WTC11 (cell line): ENCODE measurements around the gene UGT1A1. TPM values are rescaled to one million over a fixed set of nuclear protein-coding genes. Genes with fewer than 3 reads are reported as not detected.

ENCODE experiments used
- ATAC-seq: fragments of 200-7000 bp; cut with Tn5 transposase; 2 replicates; pipeline ENCODE4 v1.10.0; 2021; ENCODE audit warnings: mild to moderate bottlenecking, moderate library complexity
- CTCF ChIA-PET: fragments of 300-600 bp; sonication (Branson Sonifier 250); formaldehyde crosslinking; loops from one replicate; lab custom pipeline; 2021; ENCODE audit warnings: antibody characterized with exemption; lab: Charles Lee
- POLR2A ChIA-PET: fragments of 350-600 bp; sonication (Branson Sonifier 250); formaldehyde crosslinking; loops from one replicate; lab custom pipeline; 2021; ENCODE audit warnings: antibody characterized with exemption; lab: Charles Lee
- DNase-seq: peaks from one replicate; pipeline ENCODE4 v3.0.0; 2021; ENCODE audit warnings: low spot score
- H3K27ac Mint-ChIP-seq: 2 replicates; pipeline ENCODE4 v1.8.0; 2021; ENCODE audit warnings: mixed read lengths
- H3K27me3 Mint-ChIP-seq: 2 replicates; pipeline ENCODE4 v1.8.0; 2021; ENCODE audit warnings: low read depth, mild to moderate bottlenecking, moderate library complexity, mixed read lengths
- H3K36me3 Mint-ChIP-seq: 2 replicates; pipeline ENCODE4 v1.8.0; 2021; ENCODE audit warnings: mixed read lengths
- H3K4me1 Mint-ChIP-seq: 2 replicates; pipeline ENCODE4 v1.8.0; 2022; ENCODE audit warnings: mixed read lengths
- H3K4me3 Mint-ChIP-seq: 2 replicates; pipeline ENCODE4 v1.8.0; 2021; ENCODE audit warnings: mild to moderate bottlenecking, moderate library complexity, mixed read lengths
- H3K9me3 Mint-ChIP-seq: 2 replicates; pipeline ENCODE4 v1.8.0; 2021; ENCODE audit warnings: mixed read lengths
- CBFB ChIP-seq: sonication (generic); formaldehyde crosslinking; IDR thresholded peaks from 2 replicates; pipeline ENCODE4 v1.8.1; 2022; ENCODE audit warnings: mild to moderate bottlenecking, low read depth, missing genetic modification reagents
- ELF4 ChIP-seq: sonication (generic); formaldehyde crosslinking; IDR thresholded peaks from 2 replicates; pipeline ENCODE4 v1.8.1; 2022; ENCODE audit warnings: low read depth, mild to moderate bottlenecking, moderate library complexity, missing genetic modification reagents
- ESRRA ChIP-seq: sonication (generic); formaldehyde crosslinking; IDR thresholded peaks from 2 replicates; pipeline ENCODE4 v1.8.1; 2022; ENCODE audit warnings: mild to moderate bottlenecking, missing genetic modification reagents, borderline replicate concordance
- GABPB1 ChIP-seq: sonication (generic); formaldehyde crosslinking; IDR thresholded peaks from 2 replicates; pipeline ENCODE4 v1.8.1; 2023; ENCODE audit warnings: mild to moderate bottlenecking, missing genetic modification reagents
- MXD4 ChIP-seq: fragments of 250-450 bp; sonication (Bioruptor Pico); IDR thresholded peaks from 2 replicates; pipeline ENCODE4 v1.8.0; 2021; ENCODE audit warnings: mild to moderate bottlenecking, moderate library complexity, borderline replicate concordance
- NFATC4 ChIP-seq: fragments of 250-450 bp; sonication (Bioruptor Pico); IDR thresholded peaks from 2 replicates; pipeline ENCODE4 v1.9.0; 2021; ENCODE audit warnings: mild to moderate bottlenecking
- NFYB ChIP-seq: sonication (generic); formaldehyde crosslinking; conservative IDR thresholded peaks from 2 replicates; pipeline ENCODE4 v1.8.0; 2022; ENCODE audit warnings: low read depth, missing genetic modification reagents
- NR1H2 ChIP-seq: sonication (generic); formaldehyde crosslinking; IDR thresholded peaks from 2 replicates; pipeline ENCODE4 v1.9.0; 2021; ENCODE audit warnings: mild to moderate bottlenecking, moderate library complexity, missing genetic modification reagents
- NR2C2 ChIP-seq: sonication (generic); formaldehyde crosslinking; IDR thresholded peaks from 2 replicates; pipeline ENCODE4 v1.8.0; 2022; ENCODE audit warnings: mild to moderate bottlenecking, missing genetic modification reagents
- NR3C1 ChIP-seq: sonication (generic); formaldehyde crosslinking; conservative IDR thresholded peaks from 2 replicates; pipeline ENCODE4 v1.8.1; 2023; ENCODE audit warnings: low read depth, mild to moderate bottlenecking, missing genetic modification reagents
- PREB ChIP-seq: sonication (generic); formaldehyde crosslinking; IDR thresholded peaks from 2 replicates; pipeline ENCODE4 v1.8.1; 2022; ENCODE audit warnings: mild to moderate bottlenecking, missing genetic modification reagents, moderate library complexity, borderline replicate concordance
- RORB ChIP-seq: fragments of 250-450 bp; sonication (Bioruptor Pico); IDR thresholded peaks from 2 replicates; pipeline ENCODE4 v1.9.0; 2021; ENCODE audit warnings: mild to moderate bottlenecking
- TEAD1 ChIP-seq: sonication (generic); formaldehyde crosslinking; IDR thresholded peaks from 2 replicates; pipeline ENCODE4 v1.8.0; 2022; ENCODE audit warnings: mild to moderate bottlenecking, missing genetic modification reagents
- TP53 ChIP-seq: sonication (generic); formaldehyde crosslinking; IDR thresholded peaks from 2 replicates; pipeline ENCODE4 v1.8.1; 2023; ENCODE audit warnings: mild to moderate bottlenecking, missing genetic modification reagents
- ZBTB21 ChIP-seq: sonication (generic); formaldehyde crosslinking; IDR thresholded peaks from 2 replicates; pipeline ENCODE4 v1.8.1; 2023; ENCODE audit warnings: mild to moderate bottlenecking, missing genetic modification reagents, borderline replicate concordance
- ZNF219 ChIP-seq: sonication (generic); formaldehyde crosslinking; IDR thresholded peaks from 2 replicates; pipeline ENCODE4 v1.8.0; 2023; ENCODE audit warnings: missing genetic modification reagents, mild to moderate bottlenecking, borderline replicate concordance
- ZNF317 ChIP-seq: sonication (generic); formaldehyde crosslinking; IDR thresholded peaks from 2 replicates; pipeline ENCODE4 v1.8.1; 2023; ENCODE audit warnings: low read depth, mild to moderate bottlenecking, moderate library complexity, missing genetic modification reagents, borderline replicate concordance
- ZNF423 ChIP-seq: fragments of 250-450 bp; sonication (Bioruptor Pico); IDR thresholded peaks from 2 replicates; pipeline ENCODE4 v2.1.2; 2022; ENCODE audit warnings: mild to moderate bottlenecking, moderate library complexity
- ZNF425 ChIP-seq: fragments of 250-450 bp; sonication (Bioruptor Pico); conservative IDR thresholded peaks from 2 replicates; pipeline ENCODE4 v1.9.0; 2021; ENCODE audit warnings: mild to moderate bottlenecking
- total RNA-seq: library from RNA; stranded (reverse); gene quantifications from 3 replicates; pipeline ENCODE4 v1.2.3, GENCODE V29; 2021

UGT1A1 gene
- total RNA-seq, 1 experiment from 2014 or later = not detected

GRCh38 chr2:233794128-233794658, 34.1 kb downstream of the UGT1A1 start (continued):
- TF ChIP-seq ZNF425 = no peak
- TF ChIP-seq PREB (CRISPR knock-in tag) = no peak
- TF ChIP-seq, all 79 proteins: peak for 0

GRCh38 chr2:233795735-233796171, 35.7 kb downstream of the UGT1A1 start:
- POLR2A ChIA-PET = no interaction called here
- peaks cover 6% of the 10 kb centered on the region for H3K9me3 Mint-ChIP-seq
- ATAC-seq (no peak), DNase-seq (no peak)
- no peaks in the 10 kb centered on the region; the same call in 1 of the 2 replicates for H3K27me3 Mint-ChIP-seq
- no peak overlapping the region for H3K27ac Mint-ChIP-seq
- CTCF ChIA-PET = interaction anchor here (1.2 kb wide), 1 partner anchor 352 kb away, joined by 4 read pairs; no protein-coding TSS in a partner anchor
- H3K4me3 Mint-ChIP-seq = no peak overlapping the region
- no peaks in the 10 kb centered on the region for H3K4me1 Mint-ChIP-seq
- TF ChIP-seq ZBTB21 (CRISPR knock-in tag) = no peak
- no peak for TF ChIP-seq NFYB (CRISPR knock-in tag)
- H3K36me3 Mint-ChIP-seq = no peaks in the 10 kb centered on the region

- ChIA-PET CTCF (interaction anchor here (1.2 kb wide), 1 partner anchor 353 kb away, joined by 4 read pairs; no protein-coding TSS in a partner anchor), POLR2A (no interaction called here)
- ATAC-seq (no peak), DNase-seq (no peak)
- Mint-ChIP-seq H3K9me3 (peaks cover 6% of the 10 kb centered on the region), H3K27me3 (no peaks in the 10 kb centered on the region; the same call in 1 of the 2 replicates), H3K27ac (no peak overlapping the region), H3K36me3 (no peaks in the 10 kb centered on the region), H3K4me1 (no peaks in the 10 kb centered on the region), H3K4me3 (no peak overlapping the region)
- TF ChIP-seq GABPB1 (CRISPR knock-in tag) (no peak), CBFB (CRISPR knock-in tag) (no peak), ESRRA (CRISPR knock-in tag) (no peak), ZNF317 (CRISPR knock-in tag) (no peak), NR1H2 (CRISPR knock-in tag) (no peak), TP53 (no peak), NFATC4 (no peak), NR3C1 (CRISPR knock-in tag) (no peak), ELF4 (CRISPR knock-in tag) (no peak), NR2C2 (no peak)
Observed at GRCh38 chr2:233796254-233796653, 36.2 kb downstream of the UGT1A1 start.

GRCh38 chr2:233798335-233799086, 38.4 kb downstream of the UGT1A1 start:
- Mint-ChIP-seq H3K27ac (no peak overlapping the region), H3K36me3 (no peaks in the 10 kb centered on the region), H3K27me3 (no peaks in the 10 kb centered on the region; the same call in 1 of the 2 replicates), H3K4me3 (no peak overlapping the region), H3K4me1 (no peaks in the 10 kb centered on the region), H3K9me3 (peaks cover 6% of the 10 kb centered on the region)
- DNase-seq (no peak), ATAC-seq (no peak)
- CTCF ChIA-PET = no interaction called here
- POLR2A ChIA-PET = no interaction called here
- TF ChIP-seq RORB (no peak), NFATC4 (no peak), ZNF423 (CRISPR knock-in tag) (no peak), MXD4 (CRISPR knock-in tag) (no peak), TEAD1 (CRISPR knock-in tag) (no peak), ZNF219 (CRISPR knock-in tag) (no peak)
